Caki2 (cell line): ENCODE data around the gene AASDHPPT. TPM values are rescaled to one million over a fixed set of nuclear protein-coding genes. Genes with fewer than 3 reads are reported as not detected.

ENCODE experiments used
- DNase-seq: peaks from one replicate; pipeline ENCODE4 v3.0.0-alpha.2; 2015; ENCODE audit warnings: low read depth
- in situ Hi-C: cut with HindIII; loops from 2 replicates; pipeline ENCODE4 v1.10.0; 2016; ENCODE audit warnings: low sequenced_read_pairs, low pct_unique_long_range_greater_than_20kb, mixed read lengths
- total RNA-seq: library from RNA; depleted of rRNA; stranded (reverse); fragments of >200 nt; shearing (Covaris generic); gene quantifications from 2 replicates; pipeline ENCODE4 v1.2.3, GENCODE V29; 2014; ENCODE audit warnings: low replicate concordance

AASDHPPT gene
- total RNA-seq, 1 experiment from 2014 or later: 32.6 TPM

DNA sequence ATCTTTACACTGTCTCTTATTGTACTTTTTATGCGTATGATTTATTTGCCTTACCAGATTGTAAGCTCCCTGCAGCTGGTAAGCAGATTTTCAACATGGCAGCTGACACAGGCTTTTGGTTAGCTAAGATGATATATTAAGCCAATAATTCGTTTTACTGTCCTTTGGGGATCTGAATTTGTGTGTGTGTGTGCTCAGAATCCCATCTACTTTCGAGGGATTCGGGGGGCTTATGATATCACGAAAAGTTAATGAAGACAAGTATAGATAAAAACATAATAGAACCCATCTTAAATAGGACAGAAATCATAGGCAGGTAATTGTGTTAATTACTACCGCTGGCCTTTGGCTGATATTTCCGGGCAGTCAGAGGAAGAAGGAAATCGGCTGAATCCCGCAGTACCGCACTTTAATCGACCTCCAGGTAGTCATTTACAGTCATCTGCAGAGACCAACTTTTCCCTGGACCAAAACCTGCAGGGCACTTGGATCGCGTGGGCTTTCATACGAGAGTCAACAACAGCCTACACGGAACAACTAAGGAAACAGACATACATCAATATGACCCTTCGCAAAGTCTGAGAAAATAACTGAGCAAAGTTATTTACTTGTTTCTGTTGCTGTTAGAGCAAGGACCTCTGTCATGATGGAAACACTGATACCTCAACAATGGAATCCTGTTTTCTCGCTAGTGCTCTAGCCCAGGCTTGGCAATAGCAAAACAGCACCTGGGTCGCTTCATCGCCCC is 1.1 kb upstream of the AASDHPPT start:
- in situ Hi-C loops: no loop called here
- no peak for DNase-seq

DNA sequence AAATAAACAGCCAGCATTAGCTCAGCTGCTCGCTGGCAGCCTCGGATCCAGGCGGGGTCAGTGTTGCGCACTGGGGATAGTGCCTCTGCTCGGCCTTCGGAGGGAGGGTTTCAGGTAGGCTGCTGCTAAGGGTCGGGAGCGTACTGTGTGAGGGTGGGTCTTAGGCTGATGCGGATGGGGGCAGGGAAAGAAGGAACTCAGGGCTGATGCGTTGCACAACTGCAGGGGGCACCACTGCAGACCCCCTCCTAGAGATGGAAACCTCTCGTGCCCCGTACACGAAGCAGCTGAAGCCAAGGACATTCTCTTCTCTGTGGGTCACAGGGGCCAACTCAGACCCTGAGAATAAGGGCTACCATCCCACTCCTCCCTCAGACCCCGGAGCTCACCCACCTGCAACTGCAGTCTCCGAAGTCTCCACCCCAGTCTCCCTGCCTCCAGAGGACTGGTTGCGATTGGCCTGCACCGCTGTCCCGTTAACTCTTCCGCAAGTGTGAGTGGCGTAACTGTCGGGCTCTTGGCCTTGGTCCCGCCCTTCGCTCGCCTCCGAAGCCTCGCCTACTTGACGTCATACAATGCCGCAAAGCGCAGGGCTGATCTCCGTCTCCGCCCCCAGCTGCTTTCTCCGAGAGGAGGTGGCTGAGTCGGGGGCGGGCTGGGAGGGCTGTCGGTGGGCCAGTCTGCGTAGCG is 398 bp upstream of the AASDHPPT start, which contains the start of gene KBTBD3:
TSS of gene KBTBD3 (minus strand) at position 429 of the 690 bp plus-strand sequence. CDS start 18,250 bp downstream, outside the sequence.
- peak; percentile 94 for DNase-seq
- in situ Hi-C loops: no loop called here

DNA sequence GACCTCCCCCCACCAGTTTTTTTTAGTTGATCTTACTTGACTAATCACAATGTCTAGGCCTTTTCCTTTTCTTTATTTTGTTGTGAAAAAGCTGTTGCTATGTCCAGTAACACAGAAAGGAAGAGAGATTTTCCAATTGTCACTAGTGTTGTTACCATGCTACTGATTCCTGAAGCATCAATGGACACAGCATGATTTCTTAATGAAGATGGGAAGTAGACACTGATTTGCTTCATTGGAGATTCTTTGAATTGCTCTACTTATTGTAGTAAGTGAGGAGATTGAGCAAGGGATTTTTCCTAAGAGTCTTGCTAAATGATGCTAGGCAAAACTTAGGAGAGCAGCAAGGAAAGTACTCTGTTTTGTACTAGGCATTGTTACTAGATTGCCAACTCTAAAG is 4.6 kb downstream of the AASDHPPT start:
- in situ Hi-C loops: no loop called here
- DNase-seq: no peak

DNA sequence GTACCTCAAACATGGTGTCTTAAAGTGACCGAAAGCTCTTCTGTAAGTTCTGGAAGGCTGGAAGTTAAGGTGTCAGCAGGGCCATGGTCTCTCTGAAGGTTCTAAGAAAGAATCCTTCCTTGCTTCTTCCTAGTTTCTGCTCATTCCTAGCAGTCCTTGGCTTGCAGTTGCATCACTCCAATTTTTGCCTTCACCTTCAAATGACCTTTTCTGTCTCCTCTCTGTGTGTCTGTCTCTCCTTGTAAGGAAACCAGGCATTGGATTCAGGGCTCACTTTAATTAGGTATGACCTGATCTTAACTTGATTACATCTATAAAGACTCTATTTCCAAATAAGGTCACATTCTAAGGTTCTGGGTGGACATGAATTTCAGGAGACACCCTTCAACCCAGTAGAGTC is 8.7 kb downstream of the AASDHPPT start:
- in situ Hi-C loops: no loop called here
- DNase-seq: no peak

DNA sequence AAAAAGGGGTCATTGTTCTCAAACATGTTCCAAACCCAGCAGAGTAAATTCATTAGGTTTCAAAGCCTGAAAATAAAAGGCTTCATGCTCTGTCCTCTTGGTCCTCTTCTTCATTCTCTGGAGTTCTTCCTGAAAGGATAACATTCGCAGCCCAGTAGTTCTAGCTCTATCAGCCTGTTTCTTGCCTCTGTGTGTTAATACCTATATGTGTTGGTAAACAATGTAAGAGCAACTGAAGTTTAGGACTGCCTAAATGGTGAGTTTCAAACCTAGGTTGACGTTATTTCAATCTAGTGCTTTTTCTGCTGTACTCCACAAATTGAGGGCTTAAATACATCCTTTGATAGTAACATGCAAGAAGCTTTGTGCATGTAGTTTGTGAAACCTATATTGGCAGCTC is 9.4 kb downstream of the AASDHPPT start:
- DNase-seq: no peak
- in situ Hi-C loops: no loop called here

DNA sequence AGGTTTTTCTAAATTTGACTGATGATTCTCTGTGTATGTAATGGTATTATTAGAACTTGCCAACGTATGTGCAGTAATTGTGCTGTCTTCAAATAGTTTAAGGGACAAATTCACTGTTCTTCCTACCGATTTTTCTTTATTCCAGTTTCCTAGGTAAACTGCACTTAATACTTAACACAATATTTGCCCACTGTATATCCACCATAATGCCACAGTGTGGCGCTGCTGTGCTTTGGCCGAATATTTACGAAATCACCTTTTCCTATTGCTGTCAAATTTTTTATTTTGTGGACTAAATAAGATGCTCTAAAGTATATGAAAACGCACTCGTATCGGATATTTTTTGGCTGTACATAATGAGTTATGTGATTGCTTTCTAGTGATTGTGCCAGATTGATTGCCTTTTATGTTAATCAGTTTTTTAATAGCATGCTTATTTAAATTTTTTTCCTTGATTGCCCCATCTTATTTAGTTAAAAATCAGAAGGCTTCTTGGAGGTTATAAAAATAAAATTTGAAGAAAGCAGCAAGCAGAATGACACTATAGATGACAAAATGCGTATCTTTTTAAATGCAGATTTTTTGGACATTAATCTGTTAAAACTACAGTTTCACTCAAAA is 10.5 kb downstream of the AASDHPPT start:
- in situ Hi-C loops: no loop called here

DNA sequence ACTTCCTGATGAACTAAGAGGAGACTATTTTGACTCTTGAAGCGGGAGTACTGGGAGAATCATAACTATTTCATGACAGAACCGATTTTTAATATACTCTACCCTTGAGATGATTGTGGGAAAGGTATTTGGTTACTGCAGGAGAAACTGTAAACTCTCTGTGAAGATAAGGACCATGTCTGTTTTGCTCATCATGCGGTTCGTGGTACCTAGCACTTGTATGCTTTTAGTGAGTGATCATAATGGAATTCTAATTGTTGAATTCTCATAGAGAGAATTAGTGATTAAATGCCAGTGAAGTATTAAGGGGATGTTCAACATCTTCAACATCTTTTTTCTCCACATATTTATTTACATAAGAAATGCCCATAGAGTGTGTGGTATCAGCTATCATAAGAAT is 11.4 kb downstream of the AASDHPPT start:
- DNase-seq: no peak
- in situ Hi-C loops: no loop called here

More for the DNA sequence above, 10.5 kb downstream of the AASDHPPT start:
- DNase-seq: peak; percentile 12

DNA sequence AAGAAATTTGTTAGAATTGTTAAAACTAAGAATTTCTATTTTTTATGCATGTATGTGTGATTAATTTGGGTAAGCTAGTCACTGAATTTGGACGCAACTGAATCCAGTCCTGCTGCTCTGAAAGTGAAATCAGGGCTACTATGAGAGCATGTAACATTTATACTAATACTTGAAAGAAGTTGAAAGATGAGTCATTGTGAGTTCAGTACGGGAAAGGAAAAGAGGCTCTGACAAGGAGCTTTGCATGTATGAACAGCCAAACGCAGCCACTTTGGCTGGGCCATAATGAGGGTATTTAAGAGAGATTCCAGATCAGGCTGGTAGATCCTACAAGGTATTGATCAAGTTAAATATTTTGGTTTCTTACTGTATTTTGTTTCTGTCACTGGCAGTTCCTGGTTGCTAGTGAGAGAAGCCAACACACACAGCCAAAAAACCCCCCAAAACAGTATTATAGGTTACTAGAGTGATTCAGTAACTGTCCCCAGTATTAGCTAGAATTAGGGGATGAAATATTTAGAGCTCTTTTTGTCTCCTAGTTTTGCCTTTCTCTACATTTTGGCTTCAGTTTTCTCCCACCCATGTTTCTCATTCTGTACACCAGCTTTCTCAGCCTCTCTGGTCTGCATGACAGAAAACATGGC is 14.1 kb downstream of the AASDHPPT start:
- no peak for DNase-seq
- in situ Hi-C loops: no loop called here

DNA sequence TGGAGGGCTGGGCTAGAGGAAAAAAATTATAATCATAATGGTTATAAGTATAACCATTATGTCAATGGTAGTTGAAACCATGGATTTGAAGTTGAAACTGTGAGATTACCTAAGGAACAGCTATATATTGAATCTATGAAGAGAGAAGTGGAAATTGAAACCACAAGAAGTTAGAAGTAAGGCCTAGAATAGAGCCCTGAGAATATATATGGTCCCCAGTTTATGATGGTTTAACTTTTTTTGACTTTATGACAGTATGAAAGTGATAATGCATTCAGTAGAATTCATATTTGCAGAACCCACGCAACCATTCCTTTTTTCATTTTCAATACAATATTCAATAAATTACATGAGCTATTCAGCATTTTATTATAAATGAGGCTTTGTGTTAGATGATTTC is 15.0 kb downstream of the AASDHPPT start:
- DNase-seq: no peak
- in situ Hi-C loops: no loop called here

DNA sequence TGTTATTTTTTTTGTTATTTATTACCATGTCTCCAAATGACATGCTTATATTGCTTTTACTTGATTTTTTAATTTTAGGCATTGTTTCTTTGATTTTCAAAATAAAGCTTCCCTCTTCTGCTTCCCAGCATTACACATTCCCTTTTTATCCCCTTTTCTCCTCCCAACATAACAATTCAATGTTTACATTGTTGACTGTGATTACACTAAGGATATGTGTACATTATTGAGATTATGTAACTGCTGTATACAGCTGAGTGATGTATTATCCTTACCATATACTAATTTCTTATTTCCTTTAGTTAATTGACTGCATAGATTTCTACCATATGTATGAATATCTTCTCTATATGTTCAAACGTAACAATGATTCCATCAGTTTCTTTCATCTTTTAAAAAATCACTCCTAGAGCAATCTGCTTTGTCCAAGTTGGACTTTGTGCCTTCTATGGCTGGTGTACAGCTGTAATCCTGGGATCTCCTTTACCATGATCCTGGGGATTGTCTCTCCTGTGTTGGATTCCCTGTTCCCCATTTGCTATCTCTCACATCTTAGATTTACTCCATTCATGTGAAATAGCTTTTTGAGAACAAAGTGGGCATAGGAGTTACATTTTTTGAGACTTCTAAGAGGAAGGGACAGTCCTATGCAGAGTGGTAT is 21.6 kb downstream of the AASDHPPT start:
- no peak for DNase-seq
- in situ Hi-C loops: no loop called here

DNA sequence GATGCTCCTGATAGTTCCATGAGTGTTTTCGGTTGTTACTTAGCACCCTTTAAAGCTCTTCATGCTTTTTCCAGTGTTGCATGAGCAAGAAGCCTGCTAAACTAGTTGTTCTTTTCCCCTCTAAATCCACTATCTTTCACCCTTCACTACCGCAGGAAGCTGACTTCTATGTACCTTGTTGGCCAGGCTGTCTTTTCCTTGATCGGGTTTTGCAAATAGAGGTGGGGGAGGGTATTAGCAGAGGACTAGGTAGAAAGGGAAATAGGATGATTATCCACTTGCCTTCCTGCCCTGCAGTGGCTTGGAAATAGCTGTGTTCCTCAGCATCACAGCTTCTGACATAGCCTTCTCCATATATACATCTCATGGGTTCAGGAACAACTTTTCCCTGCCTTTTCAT is 23.9 kb downstream of the AASDHPPT start:
- in situ Hi-C loops: no loop called here
- no peak for DNase-seq

DNA sequence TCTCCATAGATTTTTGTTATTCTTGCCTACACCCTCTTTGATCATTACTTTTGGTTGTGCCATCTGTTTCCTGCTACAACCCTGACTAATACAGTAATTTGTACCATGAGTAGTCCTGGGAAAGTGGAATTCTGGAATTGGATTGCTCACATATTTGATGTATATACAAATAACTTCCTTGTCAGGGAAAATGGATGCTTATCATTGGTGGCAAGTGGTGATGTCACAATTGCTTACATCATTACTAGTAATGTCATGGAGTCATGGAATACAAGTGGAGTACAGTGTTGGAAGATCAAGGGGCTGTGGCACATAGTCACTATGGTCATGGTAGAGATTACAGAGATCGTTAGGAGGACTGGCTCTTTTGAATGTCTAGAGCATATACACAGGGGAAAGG is 24.4 kb downstream of the AASDHPPT start:
- peak; percentile 13 for DNase-seq
- in situ Hi-C loops: no loop called here

DNA sequence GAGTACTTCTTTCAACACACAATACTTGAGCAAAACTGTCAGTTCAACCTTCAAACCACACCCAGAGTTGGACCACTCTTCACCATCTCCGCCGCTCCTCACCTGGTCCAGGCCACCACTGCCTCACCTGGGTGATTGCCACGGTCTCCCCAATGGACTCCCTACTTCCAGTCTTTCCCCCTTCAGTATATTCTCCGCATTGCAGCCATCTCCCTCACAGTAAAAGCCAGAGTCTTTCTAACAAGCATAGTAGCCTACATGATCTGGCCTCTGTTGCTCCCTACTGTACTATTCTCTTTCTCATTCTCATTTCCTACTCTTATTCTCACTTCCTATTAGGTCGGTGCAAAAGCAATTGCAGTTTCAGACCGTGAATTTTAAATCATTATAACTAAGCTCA is 28.5 kb downstream of the AASDHPPT start:
- in situ Hi-C loops: no loop called here
- DNase-seq: no peak

DNA sequence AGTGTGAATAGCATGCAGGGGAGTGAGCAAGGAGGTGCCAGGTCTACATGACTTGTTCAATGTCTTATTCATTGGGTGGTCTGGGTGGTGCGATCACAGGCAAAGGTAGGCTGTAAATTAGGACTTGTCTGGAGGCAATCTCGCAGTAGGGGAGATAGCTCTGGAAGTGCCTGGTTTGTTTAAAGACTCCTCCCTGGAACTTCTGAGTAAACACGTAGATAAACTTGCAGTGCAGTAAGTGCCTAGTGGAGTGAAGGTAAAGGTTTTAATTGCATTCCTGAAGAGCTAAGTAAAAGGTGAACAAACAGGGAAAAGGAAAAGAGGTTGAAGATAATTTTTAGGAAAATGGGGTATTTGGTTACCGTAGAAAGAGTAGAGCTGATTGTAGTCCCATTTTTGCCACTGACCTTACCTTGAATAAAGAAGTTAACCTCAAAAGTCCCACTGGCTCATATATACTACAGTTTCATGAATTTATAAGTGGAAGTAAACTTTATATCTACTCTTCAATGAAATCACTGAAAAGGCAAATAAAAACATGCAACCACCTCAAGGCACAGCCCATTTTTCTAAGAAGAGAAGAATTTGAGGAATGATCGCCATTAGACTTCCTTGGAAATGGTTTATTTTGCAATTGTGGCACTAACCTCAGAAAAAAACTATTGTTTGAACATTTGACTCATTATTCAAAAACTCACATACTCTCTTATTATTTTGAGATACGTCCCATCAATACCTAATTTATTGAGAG is 44.3 kb downstream of the AASDHPPT start:
- DNase-seq: no peak
- in situ Hi-C loops: no loop called here

DNA sequence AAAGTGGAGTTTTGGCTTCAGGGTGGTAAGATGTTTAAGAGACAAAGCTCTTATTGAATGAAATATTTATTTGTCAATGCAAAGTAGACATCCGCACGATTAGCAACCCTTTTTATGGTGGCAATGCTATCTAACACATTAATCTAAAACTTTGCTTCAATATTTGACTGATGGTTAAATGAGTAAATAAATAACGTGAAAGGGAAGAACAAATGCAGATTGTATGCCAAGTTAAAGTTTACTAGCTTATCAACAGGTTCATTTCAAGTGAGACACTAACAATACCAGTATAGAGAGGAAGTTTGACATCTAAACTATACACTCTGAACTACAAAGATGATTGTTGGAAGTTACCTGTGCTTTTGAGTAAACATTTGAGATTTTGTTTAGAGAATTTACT is 50.1 kb downstream of the AASDHPPT start:
- DNase-seq: no peak
- in situ Hi-C loops: no loop called here

DNA sequence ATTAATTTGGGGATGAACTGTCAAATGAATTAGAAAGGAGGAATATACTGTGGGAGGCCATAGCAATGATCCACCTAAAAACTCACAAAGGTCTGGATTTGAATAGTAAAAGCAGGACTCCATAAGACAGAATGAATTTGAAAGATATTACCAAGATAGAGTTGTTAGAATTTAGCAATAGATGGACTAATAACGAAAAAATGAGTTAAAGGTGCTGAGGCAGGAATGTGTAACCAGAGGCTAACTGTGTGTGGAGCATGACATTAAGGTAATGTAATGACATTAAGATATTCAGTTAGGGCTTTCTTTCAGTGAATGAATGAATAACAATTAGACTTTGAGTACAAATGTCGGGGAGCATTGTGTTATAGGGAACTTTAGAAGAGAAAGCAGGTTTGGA is 51.3 kb downstream of the AASDHPPT start:
- DNase-seq: no peak
- in situ Hi-C loops: no loop called here

DNA sequence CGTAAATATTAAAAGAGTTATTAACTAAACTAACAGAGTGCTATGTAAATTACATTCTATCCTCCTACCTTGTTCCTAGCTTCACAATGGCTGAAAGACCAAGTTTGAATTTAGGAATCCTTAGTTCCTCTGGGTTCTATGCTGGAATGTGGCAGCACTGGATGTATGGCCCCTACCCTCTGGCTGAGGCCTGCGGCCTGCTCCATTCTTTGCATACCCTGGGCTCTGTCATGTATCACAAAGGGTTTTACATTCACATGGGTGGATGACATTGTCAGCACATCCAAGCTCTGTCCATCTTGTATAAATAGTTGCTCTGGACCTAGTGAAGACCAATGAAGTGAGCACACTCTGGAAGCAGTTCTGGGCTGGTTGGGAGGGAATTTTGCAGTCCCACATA is 54.5 kb downstream of the AASDHPPT start:
- in situ Hi-C loops: no loop called here
- no peak for DNase-seq
